ENCODE data around the gene ZIM2.

DNA sequence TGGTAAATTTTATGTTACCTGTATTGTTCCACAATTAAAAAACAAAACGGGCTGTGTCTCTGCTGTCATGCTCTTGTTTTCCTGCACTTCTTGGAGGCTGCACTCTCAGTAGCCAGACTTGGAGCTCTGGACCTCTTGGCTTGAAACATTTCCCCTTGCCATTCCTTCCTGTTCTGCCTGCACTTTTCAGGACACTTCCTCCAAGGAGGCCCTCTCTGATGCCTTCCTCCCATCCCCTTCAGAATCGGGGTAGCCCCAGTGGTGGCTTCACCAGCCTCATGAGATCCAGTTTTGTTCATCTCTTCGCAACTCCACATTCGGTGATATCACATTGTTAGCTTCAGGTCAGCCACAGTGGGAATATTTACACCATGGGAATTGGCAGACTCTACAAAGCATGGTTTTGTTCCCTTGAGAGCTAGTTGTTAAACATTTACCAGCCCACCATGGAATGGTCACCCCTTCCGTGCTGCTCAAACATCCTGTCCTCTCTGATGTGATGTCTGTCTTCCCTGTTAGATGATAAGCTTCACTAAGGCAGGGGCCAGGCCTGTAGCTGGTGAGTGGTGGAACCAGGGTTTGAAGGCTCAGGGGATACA is 40.2 kb upstream of the ZIM2 start:
- TF ChIP-seq, protein P1, sequence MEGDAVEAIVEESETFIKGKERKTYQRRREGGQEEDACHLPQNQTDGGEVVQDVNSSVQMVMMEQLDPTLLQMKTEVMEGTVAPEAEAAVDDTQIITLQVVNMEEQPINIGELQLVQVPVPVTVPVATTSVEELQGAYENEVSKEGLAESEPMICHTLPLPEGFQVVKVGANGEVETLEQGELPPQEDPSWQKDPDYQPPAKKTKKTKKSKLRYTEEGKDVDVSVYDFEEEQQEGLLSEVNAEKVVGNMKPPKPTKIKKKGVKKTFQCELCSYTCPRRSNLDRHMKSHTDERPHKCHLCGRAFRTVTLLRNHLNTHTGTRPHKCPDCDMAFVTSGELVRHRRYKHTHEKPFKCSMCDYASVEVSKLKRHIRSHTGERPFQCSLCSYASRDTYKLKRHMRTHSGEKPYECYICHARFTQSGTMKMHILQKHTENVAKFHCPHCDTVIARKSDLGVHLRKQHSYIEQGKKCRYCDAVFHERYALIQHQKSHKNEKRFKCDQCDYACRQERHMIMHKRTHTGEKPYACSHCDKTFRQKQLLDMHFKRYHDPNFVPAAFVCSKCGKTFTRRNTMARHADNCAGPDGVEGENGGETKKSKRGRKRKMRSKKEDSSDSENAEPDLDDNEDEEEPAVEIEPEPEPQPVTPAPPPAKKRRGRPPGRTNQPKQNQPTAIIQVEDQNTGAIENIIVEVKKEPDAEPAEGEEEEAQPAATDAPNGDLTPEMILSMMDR (IDR thresholded peaks at IDR 0.05; ENCODE audit: low read depth, low read length): no peak
- TF ChIP-seq EZH2phosphoT487 (IDR thresholded peaks at IDR 0.05; ENCODE audit: low read depth): no peak
